Activated T-helper 2 cell treated with anti-CD3 and anti-CD28 coated beads, Interferon-gamma antibody, Interleukin-2, Interleukin-4, amounts not matched to agents 10 μg/mL and 5 μg/mL and 100 μg/mL, durations not matched to agents 14 hours and 24 hours and 36 hours (primary cell): ENCODE measurements around the gene NUMBL. TPM values are rescaled to one million over a fixed set of nuclear protein-coding genes. Genes with fewer than 3 reads are reported as not detected.

Experiments used
- DNase-seq: peaks from one replicate; pipeline ENCODE4 v3.0.0; 2021; ENCODE audit warnings: low spot score
- H3K27ac Mint-ChIP-seq: one replicate; pipeline ENCODE4 v1.8.0; 2021; ENCODE audit warnings: mixed read lengths
- H3K27me3 Mint-ChIP-seq: one replicate; pipeline ENCODE4 v1.8.0; 2021; ENCODE audit warnings: low read depth, mixed read lengths
- H3K36me3 Mint-ChIP-seq: one replicate; pipeline ENCODE4 v1.8.0; 2021; ENCODE audit warnings: low read depth, mixed read lengths
- H3K4me1 Mint-ChIP-seq: one replicate; pipeline ENCODE4 v1.8.0; 2021; ENCODE audit warnings: low read depth, mixed read lengths
- H3K4me3 Mint-ChIP-seq: one replicate; pipeline ENCODE4 v1.8.0; 2021; ENCODE audit warnings: low read depth, mild to moderate bottlenecking, moderate library complexity, mixed read lengths
- H3K9me3 Mint-ChIP-seq: one replicate; pipeline ENCODE4 v1.8.0; 2021; ENCODE audit warnings: mixed read lengths
- intact Hi-C: fragments of 100-400 bp; cut with micrococcal nuclease; formaldehyde crosslinking; loops from one replicate; pipeline ENCODE4 v1.15.1; 2023
- total RNA-seq: library from RNA; stranded (reverse); gene quantifications from 2 replicates; pipeline ENCODE4 v1.2.3, GENCODE V29; 2022

NUMBL gene
- total RNA-seq, 1 donor from 2014 or later: 18.0 TPM

- no peak for DNase-seq
- intact Hi-C loops: no loop called here
Measured at GRCh38 chr19:40642051-40642706, 48.3 kb downstream of the NUMBL start.

DNA sequence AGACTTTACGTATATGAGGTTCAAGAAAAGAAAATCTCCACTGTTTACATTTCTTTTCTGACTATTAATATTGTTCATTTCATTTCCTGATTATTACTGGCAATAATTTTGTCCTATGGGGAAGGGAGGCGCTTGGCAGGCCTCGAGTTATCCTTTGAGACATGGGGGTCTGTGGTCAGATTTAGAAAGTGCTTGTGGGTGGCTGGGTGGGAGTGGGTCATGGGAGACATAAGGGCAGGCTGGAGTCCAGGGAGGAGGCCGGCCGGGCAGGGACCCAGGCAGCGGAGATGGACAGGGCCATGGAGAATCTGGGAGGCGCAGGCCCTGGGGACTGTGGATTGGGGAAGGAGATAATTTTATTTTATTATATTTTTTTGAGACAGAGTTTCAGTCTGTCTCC lies 49.2 kb downstream of the NUMBL start:
- Mint-ChIP-seq H3K27ac (no peak overlapping the region), H3K4me3 (no peak overlapping the region), H3K27me3 (no peaks in the 10 kb centered on the region), H3K4me1 (no peaks in the 10 kb centered on the region), H3K9me3 (no peaks in the 10 kb centered on the region), H3K36me3 (no peaks in the 10 kb centered on the region)
- intact Hi-C loops: no loop called here
- no peak for DNase-seq

More at GRCh38 chr19:40642051-40642706, 48.3 kb downstream of the NUMBL start:
- no peaks in the 10 kb centered on the region for H3K4me1 Mint-ChIP-seq
- no peak overlapping the region for H3K4me3 Mint-ChIP-seq
- H3K36me3 Mint-ChIP-seq: no peaks in the 10 kb centered on the region
- H3K27ac Mint-ChIP-seq: no peak overlapping the region
- H3K9me3 Mint-ChIP-seq: no peaks in the 10 kb centered on the region
- H3K27me3 Mint-ChIP-seq: no peaks in the 10 kb centered on the region

DNA sequence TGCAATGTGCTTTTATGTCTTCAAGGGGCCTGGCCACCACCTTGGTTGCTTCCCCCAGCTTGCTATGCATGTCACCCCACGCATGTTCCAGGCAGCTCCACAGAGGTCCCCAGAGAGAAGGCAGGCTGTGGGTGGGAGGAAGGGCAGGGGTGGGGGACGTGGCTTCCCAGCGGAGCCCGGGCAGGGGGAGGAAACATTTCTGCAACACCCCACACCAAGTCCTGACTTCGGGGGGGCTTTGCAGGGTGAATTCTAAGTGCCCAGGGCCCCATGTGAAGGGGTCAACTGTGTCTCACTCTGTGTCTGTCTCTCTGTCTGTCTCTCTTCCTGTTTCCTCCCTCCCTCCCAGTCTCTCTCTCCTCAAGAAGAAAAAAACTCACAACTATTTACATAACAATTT lies 49.7 kb downstream of the NUMBL start:
- H3K36me3 Mint-ChIP-seq: no peaks in the 10 kb centered on the region
- H3K27ac Mint-ChIP-seq: no peak overlapping the region
- intact Hi-C loops: no loop called here

GRCh38 chr19:40639638-40639982 lies 50.8 kb downstream of the NUMBL start:
- Mint-ChIP-seq H3K36me3 (no peaks in the 10 kb centered on the region), H3K27ac (no peak overlapping the region), H3K9me3 (no peaks in the 10 kb centered on the region), H3K27me3 (peaks cover 5% of the 10 kb centered on the region), H3K4me3 (no peak overlapping the region), H3K4me1 (no peaks in the 10 kb centered on the region)
- intact Hi-C loops: loop anchor here (10.0 kb wide), 1 partner anchor 335 kb away; no protein-coding TSS in a partner anchor
- no peak for DNase-seq

More for the DNA sequence above, 49.7 kb downstream of the NUMBL start:
- DNase-seq: no peak
- no peaks in the 10 kb centered on the region for H3K4me1 Mint-ChIP-seq
- H3K27me3 Mint-ChIP-seq: no peaks in the 10 kb centered on the region
- H3K4me3 Mint-ChIP-seq: no peak overlapping the region
- no peaks in the 10 kb centered on the region for H3K9me3 Mint-ChIP-seq

DNA sequence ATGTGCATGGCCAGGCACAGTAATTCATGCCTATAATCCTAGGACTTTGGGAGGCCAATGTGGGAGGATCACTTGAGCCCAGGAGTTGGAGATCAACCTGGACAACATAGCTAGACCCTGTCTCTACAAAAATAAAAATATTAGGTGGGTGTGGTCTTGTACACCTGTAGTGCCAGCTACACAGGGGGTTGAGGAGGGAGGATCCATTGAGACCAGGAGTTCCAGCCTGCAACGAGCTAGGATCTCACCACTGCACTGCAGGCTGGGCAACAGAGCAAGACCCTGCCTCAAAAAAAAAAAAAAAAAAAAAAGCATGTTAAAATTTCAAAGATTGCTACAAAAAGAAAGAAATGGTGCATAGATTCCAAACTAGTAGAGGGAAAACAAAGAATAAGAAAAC lies 52.1 kb downstream of the NUMBL start:
- Mint-ChIP-seq H3K36me3 (no peaks in the 10 kb centered on the region), H3K4me3 (no peak overlapping the region), H3K27ac (no peak overlapping the region), H3K27me3 (peaks cover 5% of the 10 kb centered on the region), H3K4me1 (peaks cover 2% of the 10 kb centered on the region), H3K9me3 (no peaks in the 10 kb centered on the region)
- DNase-seq: no peak
- intact Hi-C loops: loop anchor here (10.0 kb wide), 1 partner anchor 334 kb away; no protein-coding TSS in a partner anchor

- H3K9me3 Mint-ChIP-seq: no peaks in the 10 kb centered on the region
- H3K4me1 Mint-ChIP-seq: peaks cover 5% of the 10 kb centered on the region
- intact Hi-C loops: loop anchor here (10.0 kb wide), 1 partner anchor 328 kb away; no protein-coding TSS in a partner anchor
- DNase-seq: no peak
- H3K27ac Mint-ChIP-seq: no peak overlapping the region
- peaks cover 5% of the 10 kb centered on the region for H3K27me3 Mint-ChIP-seq
- H3K4me3 Mint-ChIP-seq: no peak overlapping the region
- H3K36me3 Mint-ChIP-seq: peaks cover 5% of the 10 kb centered on the region
Measured at GRCh38 chr19:40633207-40633606, 57.2 kb downstream of the NUMBL start.

DNA sequence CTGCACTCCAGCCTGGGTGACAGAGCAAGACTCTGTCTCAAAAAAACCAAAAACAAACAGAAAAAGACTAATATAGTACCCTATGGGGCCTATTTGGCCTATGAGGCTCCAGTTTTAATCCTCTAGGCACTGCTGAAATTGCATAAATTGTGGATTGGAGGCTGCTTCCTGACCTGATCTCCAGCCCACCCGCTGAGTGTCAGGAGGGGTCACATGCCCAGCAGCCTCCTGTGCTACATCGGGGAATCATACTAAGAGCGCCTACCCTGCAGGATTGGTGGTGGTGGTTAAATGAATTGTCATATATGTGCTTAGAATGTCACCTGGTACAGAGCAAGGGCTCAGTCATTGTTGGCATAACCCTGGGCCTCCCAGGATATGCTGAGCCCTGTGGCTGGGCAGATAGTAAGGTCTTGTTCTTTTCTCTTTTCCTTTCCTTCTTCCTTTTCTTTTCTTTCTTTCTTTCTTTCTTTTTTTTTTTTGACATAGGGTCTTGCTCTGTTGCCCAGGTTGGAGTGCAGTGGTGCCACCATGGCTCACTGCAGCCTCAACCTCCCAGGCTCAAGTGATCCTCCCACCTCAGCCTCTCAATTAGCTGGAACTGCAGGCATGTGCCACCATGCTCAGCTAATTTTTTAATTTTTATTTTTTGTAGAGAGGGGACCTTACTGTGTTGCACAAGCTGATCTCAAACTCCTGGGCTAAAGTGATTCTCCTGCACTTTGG lies 58.0 kb downstream of the NUMBL start:
- Mint-ChIP-seq H3K36me3 (peaks cover 5% of the 10 kb centered on the region), H3K27me3 (peaks cover 5% of the 10 kb centered on the region), H3K27ac (no peak overlapping the region), H3K4me1 (peaks cover 5% of the 10 kb centered on the region), H3K9me3 (no peaks in the 10 kb centered on the region), H3K4me3 (no peak overlapping the region)
- intact Hi-C loops: loop anchor here (10.0 kb wide), 1 partner anchor 328 kb away; no protein-coding TSS in a partner anchor
- DNase-seq: no peak

DNA sequence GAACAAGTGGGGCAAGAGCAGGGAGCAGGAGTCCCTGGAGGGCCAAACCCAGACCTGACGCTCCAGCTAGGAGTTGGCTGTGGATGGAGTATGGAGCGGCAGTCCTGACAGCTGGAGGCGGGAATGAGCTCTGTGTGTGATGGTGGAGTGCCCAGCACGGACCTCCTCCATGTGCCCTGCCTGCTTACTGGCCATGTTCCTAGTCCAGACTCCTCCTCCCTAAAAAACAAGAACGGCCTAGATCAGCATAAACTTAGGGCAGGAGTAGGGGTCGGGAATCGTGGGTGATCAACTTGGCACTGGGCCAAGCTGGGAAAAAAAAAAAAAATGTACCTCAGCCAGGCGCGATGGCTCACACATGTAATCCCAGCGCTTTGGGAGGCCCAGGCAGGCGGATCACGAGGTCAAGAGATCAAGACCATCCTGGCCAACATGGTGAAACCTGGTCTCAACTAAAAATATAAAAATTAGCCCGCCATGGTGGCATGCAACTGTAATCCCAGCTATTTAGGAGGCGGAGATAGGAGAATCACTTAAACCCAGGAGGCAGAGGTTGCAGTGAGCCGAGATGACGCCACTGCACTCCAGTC lies 59.8 kb downstream of the NUMBL start:
- H3K27me3 Mint-ChIP-seq: peaks cover 4% of the 10 kb centered on the region
- H3K4me3 Mint-ChIP-seq: no peak overlapping the region
- intact Hi-C loops: loop anchor here (10.0 kb wide), 1 partner anchor 326 kb away; no protein-coding TSS in a partner anchor
- no peak overlapping the region for H3K27ac Mint-ChIP-seq
- H3K4me1 Mint-ChIP-seq: peaks cover 11% of the 10 kb centered on the region
- H3K9me3 Mint-ChIP-seq: no peaks in the 10 kb centered on the region
- no peak for DNase-seq
- peaks cover 20% of the 10 kb centered on the region for H3K36me3 Mint-ChIP-seq

DNA sequence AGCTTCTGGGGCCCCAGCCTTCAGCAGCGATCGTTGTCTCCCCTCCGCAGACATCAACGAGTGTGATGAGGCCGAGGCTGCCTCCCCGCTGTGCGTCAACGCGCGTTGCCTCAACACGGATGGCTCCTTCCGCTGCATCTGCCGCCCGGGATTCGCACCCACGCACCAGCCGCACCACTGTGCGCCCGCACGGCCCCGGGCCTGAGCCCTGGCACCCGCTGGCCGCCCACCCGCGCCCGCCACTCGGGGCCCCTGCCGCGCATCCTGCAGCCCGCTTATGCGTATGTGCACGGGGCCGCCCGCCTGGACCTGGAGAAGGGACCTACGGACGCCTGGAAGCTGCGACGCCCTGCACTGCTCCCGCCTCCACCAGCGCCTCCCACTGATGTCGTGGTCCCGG lies 61.1 kb downstream of the NUMBL start:
- H3K9me3 Mint-ChIP-seq: no peaks in the 10 kb centered on the region
- peaks cover 29% of the 10 kb centered on the region for H3K36me3 Mint-ChIP-seq
- H3K27ac Mint-ChIP-seq: no peak overlapping the region
- intact Hi-C loops: no loop called here
- H3K4me1 Mint-ChIP-seq: peaks cover 15% of the 10 kb centered on the region
- DNase-seq: no peak
- no peak overlapping the region for H3K4me3 Mint-ChIP-seq
- no peaks in the 10 kb centered on the region for H3K27me3 Mint-ChIP-seq

DNA sequence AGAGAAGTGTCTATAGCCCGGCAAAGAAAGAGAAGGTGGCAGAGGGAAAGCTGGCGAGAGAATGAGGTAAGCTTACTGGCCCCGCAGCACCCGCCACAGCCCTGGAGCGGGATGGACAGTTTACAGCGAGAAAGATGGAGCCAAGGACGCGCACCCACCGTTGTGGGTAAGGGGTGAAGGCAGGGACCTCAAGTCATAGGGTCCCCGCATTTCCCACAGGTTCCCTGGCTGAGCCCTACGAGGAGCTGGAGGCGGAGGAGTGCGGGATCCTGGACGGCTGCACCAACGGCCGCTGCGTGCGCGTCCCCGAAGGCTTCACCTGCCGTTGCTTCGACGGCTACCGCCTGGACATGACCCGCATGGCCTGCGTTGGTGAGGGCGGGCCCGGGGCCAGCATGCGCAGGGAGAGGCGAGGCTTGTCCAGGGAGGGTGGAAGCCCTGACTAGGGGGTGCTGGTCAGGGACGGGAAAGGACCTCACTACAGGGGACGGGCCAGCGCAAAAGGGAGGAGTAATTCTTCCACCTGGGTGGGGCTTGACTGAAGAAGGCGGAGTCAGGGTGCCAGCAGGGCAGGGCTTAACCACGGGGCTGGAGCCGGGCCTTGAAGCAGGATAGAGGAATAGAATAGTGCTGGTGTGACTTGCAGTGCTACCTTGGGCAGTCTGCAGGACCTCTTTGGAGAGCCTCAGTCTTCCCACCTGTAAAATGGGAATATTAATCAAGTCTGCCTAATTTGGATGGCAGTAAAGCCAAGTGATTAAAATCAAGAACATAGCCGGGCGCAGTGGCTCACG lies 62.8 kb downstream of the NUMBL start:
- intact Hi-C loops: no loop called here

DNA sequence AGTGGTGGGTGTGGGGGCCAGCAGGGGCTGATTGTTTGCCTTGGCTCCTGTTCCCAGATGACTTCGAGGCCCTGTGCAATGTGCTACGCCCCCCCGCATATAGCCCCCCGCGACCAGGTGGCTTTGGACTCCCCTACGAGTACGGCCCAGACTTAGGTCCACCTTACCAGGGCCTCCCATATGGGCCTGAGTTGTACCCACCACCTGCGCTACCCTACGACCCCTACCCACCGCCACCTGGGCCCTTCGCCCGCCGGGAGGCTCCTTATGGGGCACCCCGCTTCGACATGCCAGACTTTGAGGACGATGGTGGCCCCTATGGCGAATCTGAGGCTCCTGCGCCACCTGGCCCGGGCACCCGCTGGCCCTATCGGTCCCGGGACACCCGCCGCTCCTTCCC lies 63.5 kb downstream of the NUMBL start:
- Mint-ChIP-seq H3K27me3 (no peaks in the 10 kb centered on the region), H3K9me3 (no peaks in the 10 kb centered on the region), H3K4me1 (peaks cover 15% of the 10 kb centered on the region), H3K27ac (no peak overlapping the region), H3K4me3 (no peak overlapping the region), H3K36me3 (peaks cover 43% of the 10 kb centered on the region)
- no peak for DNase-seq
- intact Hi-C loops: no loop called here

More for the DNA sequence above, 62.8 kb downstream of the NUMBL start:
- DNase-seq: no peak
- H3K4me1 Mint-ChIP-seq: peaks cover 15% of the 10 kb centered on the region
- no peak overlapping the region for H3K4me3 Mint-ChIP-seq
- peaks cover 38% of the 10 kb centered on the region for H3K36me3 Mint-ChIP-seq
- no peak overlapping the region for H3K27ac Mint-ChIP-seq
- no peaks in the 10 kb centered on the region for H3K27me3 Mint-ChIP-seq
- H3K9me3 Mint-ChIP-seq: no peaks in the 10 kb centered on the region

- intact Hi-C loops: no loop called here
- Mint-ChIP-seq H3K27ac (peak overlapping the region; percentile 84), H3K4me1 (peaks cover 15% of the 10 kb centered on the region), H3K27me3 (no peaks in the 10 kb centered on the region), H3K4me3 (no peak overlapping the region), H3K36me3 (peaks cover 52% of the 10 kb centered on the region), H3K9me3 (no peaks in the 10 kb centered on the region)
- DNase-seq: no peak
Measured at GRCh38 chr19:40625406-40626120, 64.9 kb downstream of the NUMBL start.
